Measurements from ENCODE around the gene KRT16.

DNA sequence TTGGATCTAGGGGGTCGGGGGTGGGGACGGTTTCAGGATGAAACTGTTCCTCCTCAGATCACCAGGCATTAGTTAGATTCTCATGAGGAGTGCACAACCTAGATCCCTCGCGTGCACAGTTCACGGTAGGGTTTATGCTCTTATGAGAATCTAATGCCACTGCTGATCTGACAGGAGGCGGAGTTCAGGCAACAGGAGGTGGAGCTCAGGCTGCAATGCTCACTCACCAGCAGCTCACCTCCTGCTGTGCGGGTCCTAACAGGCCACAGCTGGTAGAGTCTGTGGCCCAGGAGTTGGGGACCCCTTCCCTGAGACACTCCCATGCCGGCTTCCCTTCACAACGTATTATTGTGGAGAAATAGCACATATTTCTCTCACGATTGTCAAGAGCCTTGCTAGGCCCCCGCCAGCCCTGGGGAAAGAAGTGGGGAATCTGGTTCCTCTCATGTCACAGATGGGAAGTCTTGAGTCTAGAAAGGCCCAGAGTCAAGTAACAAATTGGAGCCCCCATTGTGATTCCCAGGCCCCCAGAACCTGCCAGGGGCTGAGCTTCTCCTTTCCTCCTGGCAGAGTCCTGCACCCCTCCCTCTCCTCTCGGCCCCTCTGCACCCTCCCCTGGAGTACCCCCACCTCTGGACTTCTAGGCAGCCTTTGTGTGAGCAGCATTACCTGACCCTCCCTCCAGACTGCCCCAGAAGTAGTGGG is 19.8 kb downstream of the KRT16 start:
- TF ChIP-seq, protein P1, sequence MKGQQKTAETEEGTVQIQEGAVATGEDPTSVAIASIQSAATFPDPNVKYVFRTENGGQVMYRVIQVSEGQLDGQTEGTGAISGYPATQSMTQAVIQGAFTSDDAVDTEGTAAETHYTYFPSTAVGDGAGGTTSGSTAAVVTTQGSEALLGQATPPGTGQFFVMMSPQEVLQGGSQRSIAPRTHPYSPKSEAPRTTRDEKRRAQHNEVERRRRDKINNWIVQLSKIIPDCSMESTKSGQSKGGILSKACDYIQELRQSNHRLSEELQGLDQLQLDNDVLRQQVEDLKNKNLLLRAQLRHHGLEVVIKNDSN (IDR thresholded peaks at IDR 0.05; ENCODE audit: borderline replicate concordance, extremely low read length, insufficient read depth, low read depth, low read length): no peak
- TF ChIP-seq, protein P2, sequence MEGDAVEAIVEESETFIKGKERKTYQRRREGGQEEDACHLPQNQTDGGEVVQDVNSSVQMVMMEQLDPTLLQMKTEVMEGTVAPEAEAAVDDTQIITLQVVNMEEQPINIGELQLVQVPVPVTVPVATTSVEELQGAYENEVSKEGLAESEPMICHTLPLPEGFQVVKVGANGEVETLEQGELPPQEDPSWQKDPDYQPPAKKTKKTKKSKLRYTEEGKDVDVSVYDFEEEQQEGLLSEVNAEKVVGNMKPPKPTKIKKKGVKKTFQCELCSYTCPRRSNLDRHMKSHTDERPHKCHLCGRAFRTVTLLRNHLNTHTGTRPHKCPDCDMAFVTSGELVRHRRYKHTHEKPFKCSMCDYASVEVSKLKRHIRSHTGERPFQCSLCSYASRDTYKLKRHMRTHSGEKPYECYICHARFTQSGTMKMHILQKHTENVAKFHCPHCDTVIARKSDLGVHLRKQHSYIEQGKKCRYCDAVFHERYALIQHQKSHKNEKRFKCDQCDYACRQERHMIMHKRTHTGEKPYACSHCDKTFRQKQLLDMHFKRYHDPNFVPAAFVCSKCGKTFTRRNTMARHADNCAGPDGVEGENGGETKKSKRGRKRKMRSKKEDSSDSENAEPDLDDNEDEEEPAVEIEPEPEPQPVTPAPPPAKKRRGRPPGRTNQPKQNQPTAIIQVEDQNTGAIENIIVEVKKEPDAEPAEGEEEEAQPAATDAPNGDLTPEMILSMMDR (IDR thresholded peaks at IDR 0.05 in 2 of 3, conservative IDR thresholded peaks at IDR 0.05 in 1 of 3; ENCODE audit: control insufficient read depth in 2 of 3, extremely low read depth in 1 of 3, insufficient read depth in 1 of 3, low read depth in 3 of 3, low read length in 3 of 3): no peak
